Upper lobe of left lung (tissue), 4 donors: ENCODE results near the gene HNRNPUL1.

Source experiments
- CTCF ChIP-seq, 6 experiments: fragments of 450-650 bp in 4 of 6; fragments of 200-600 bp in 2 of 6; sonication (generic) in 2 of 6; IDR thresholded peaks; one replicate each; pipeline ENCODE4 v1.5.1; 2016 to 2019; ENCODE audit warnings: antibody characterized with exemption in 6 of 6
- EP300 ChIP-seq, 4 donors: sonication (generic); formaldehyde crosslinking; IDR thresholded peaks; one replicate each; pipeline ENCODE4 v1.5.1; 2017; ENCODE audit warnings: antibody characterized with exemption in 4 of 4, control low read depth in 2 of 4
- POLR2A ChIP-seq, 4 donors: fragments of 450-650 bp; IDR thresholded peaks; one replicate each; pipeline ENCODE4 v1.5.1; 2016 to 2017; ENCODE audit warnings: antibody characterized with exemption in 4 of 4, mild to moderate bottlenecking in 2 of 4
- POLR2AphosphoS5 ChIP-seq, 2 donors: sonication (generic); formaldehyde crosslinking; IDR thresholded peaks; one replicate each; pipeline ENCODE4 v1.5.1; 2017; ENCODE audit warnings: antibody characterized with exemption in 2 of 2

DNA sequence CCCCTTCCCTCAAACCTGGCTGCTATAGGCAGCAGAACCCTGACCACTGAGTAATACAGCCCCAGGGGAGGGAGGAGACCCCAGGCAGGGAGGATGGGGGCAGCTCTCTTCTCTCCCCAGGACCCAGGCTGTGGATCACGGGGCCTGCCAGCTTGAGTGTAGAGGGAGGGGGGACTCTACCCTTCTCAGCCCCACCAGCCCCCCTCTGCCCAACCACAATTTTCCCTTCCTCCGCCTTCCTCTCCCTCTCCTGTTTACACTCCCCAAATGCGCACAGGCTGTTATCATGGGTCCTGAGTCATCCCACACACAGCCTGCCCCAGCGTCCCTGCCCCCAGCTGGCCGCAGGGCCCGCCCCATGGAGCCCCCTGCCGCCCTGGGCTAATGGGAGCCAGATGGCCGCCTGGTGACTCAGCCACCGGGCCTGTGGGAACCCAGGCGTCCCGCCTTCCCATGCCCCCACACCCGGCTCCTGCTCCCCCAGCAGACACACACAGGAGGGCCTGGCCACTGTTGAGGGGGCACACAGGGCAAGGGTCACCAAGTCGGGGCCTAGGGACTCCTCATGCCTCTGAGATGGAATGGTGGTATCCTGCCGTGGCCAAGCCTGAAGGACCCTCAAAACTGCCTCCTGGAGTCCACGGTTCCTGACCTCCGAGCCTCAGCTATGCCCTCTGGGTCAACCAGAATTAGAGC is 59.4 kb downstream of the HNRNPUL1 start:
- no peak for TF ChIP-seq POLR2A (IDR thresholded peaks at IDR 0.05)
- TF ChIP-seq CTCF (IDR thresholded peaks at IDR 0.05) = no peak
- TF ChIP-seq POLR2AphosphoS5 (IDR thresholded peaks at IDR 0.05) = no peak
- TF ChIP-seq EP300 (IDR thresholded peaks at IDR 0.05) = no peak
